Stimulated activated CD4-positive, alpha-beta T cell treated with anti-CD3 and anti-CD28 coated beads, Interleukin-1b, Interleukin-23, amount 100 ng/mL, for 24 hours (primary cell): Measurements from ENCODE around the gene CLIC4.
"Not testable (repeated sequence)": the region's sequence is repeated elsewhere in the genome, so short reads cannot be mapped to it uniquely, and the experiment has no call there.

Source experiments
- DNase-seq, 4 experiments: peaks; one replicate each; pipeline ENCODE4 v3.0.0-alpha.2; 2020; ENCODE audit warnings: low read depth in 4 of 4, low spot score in 1 of 4

Gene CLIC4

DNA sequence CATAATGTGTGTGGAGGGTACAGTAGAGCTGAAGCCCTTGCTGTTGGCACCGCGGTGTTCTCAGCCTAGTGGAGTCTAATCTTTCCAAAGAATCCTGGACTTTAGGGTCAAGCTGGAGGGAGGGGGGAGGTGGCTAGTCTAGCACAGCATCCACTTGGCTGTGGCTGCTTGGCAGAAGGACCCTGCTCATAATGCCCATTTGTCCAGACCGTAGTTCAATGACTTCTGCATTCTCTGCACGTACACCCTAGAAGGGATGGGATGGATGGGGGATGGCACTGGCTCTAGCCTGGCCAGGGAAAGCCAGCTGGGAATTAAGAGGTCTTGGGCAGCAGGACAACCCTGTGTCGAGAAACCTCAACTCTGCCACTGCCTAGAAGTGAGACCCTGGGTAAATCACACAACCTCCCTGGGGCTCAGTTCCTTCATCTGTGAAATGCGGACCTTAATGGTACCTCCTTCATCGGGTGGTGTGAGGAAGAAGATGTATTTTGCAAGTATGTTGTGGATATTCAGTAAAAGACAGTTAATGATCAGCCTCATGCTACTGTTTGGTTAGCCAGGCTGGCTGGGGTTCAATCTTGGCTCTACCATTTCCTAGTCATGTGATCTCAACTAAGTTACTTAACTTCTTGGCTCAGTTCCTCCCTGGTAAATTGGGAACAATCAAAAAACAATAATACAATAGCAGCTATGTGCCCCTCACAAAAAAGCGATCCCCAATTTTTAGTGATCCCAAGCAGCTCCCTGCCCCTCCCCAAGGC, 27.2 kb upstream of the CLIC4 start:
- DNase-seq, result no peak

DNA sequence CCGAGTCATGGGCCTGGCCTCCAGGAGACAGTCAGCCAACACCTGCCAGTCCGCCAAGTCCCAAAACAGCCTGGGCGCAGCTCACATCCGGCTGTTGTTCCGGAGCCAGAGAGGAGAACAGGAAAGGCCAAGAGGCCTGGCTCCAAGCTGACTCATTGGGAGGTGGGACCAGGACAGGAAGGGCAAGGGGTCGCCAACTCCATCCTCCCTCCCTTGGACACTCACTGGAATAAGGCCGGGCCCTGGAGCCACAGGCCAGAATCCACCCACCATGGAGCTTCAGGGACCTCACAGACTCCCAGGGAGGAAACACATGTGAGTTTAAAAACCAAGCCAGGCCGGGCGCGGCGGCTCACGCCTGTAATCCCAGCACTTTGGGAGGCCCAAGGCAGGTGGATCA, 25.1 kb upstream of the CLIC4 start:
- DNase-seq, result no peak

DNA sequence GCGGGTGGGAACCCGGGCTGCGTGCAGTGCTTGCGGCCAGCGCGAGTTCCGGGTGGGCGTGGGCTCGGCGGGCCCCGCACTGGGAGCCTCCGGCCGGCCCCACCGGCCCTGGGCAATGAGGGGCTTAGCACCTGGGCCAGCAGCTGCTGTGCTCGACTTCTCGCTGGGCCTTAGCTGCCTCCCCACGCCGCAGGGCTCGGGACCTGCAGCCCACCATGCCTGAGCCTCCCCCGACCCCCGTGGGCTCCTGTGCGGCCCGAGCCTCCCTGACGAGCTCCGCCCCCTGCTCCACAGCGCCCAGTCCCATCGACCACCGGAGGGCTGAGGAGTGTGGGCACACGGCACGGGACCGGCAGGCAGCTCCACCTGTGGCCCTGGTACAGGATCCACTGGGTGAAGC, 23.7 kb upstream of the CLIC4 start:
- no peak for DNase-seq

DNA sequence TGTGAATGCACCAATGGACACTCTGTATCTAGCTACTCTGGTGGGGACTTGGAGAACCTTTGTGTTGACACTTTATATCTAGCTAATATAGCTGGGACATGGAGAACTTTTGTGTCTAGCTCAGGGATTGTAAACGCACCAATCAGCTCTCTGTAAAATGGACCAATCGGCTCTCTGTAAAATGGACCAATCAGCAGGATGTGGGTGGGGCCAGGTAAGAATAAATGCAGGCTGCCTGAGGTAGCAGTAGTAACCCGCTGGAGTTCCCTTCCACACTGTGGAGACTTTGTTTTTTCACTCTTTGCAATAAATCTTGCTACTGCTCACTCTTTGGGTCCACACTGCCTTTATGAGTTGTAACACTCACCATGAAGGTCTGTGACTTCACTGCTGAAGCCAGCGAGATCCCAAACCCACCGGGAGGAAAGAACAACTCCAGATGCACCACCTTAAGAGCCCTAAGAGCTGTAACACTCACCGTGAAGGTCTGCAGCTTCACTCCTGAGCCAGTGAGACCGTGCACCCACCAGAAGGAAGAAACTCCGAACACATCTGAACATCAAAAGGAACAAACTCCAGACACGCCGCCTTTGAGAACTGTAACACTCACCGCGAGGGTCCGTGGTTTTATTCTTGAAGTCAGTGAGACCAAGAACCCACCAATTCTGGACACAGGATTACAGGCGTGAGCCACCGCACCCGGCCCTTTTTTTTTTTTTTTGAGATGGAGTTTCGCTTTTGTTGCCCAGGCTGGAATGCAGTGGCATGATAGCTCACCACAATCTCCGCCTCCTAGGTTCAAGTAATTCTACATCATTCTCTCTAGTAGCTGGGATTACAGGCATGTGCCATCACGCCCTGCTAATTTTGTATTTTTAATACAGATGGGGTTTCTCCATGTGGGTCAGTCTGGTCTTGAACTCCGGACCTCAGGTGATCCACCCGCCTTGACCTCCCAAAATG, 22.9 kb upstream of the CLIC4 start:
- not testable (repeated sequence) for DNase-seq

DNA sequence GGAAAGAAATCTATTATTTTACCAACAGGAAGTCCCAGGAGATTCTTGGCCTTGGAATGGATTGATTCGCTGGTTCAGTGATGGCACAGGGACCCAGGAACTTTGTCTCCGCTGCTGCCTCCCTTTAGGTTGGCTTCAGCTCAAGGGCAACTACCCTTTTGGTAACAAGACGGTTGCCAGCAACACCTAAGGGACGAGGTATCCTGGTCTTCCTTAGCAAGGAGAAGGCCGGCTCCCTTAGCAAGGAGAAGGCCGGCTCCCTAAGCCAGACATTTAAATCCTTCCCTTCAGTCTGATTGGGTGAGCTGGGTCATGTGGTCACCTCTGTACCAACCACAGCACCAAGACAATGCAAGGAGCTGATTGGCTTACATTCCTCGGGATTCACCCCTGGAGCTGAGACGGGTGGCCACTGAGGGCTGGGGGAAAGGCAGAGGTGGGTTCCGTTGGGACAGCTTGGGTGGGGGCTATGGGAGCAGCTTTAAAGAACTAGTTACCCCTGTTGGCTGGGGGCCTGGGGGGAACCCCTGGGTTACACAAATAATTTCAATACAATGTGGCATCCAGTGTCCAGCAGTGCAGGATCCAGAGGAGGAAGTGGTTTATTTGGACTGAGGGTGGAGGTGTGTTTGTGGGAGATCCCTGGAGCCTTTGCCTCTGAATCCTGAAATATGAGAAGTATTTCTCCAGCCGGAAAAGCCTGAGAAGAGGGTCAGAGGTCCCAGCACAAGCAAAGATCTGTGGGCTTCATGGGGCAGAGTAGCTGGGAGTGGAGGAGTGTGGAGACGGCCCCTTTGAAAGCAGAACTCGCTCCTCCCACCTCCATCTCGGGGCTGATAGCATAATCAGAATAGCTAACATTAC, 20.7 kb upstream of the CLIC4 start:
- no peak for DNase-seq

DNA sequence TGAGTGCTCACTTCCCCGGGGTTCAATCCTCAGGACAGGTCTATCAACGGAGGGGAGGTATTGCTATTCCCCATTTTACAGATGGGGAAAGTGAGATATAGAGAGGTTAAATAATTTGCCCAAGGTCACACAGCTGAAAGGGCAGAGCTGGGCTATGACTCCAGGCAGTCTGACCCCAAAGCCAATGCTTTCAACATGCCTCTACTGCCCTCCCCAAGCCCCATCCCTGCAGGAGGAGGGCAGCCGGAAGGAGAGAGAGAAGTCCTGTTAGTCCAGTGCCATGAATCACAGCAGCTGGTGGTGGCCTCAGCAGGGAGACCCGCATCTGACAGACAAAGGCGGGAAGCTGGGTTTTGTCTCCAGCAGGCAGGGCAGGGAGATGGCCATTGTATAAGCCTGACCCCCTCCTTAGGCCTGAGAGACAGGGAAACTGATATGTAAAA, 20.0 kb upstream of the CLIC4 start:
- DNase-seq, result no peak

DNA sequence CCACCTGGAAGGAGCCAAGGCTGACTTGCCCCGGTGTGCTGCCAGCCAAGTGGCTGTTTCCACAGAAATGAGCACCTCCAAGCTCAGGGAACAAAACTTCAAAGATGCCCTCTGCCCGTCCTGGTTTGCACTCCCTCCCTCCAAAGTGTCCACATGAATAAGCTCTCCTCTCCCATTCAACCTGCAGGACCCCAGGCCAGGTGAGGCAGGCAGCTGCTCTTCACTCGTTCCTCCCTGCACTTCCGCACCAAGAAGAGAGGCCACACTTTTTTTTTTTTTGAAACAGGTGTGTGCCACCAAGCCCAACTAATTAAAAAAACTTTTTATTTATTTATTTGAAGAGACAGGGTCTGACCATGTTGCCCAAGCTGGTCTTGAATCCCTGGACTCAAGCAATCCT, 18.5 kb upstream of the CLIC4 start:
- DNase-seq, result no peak

DNA sequence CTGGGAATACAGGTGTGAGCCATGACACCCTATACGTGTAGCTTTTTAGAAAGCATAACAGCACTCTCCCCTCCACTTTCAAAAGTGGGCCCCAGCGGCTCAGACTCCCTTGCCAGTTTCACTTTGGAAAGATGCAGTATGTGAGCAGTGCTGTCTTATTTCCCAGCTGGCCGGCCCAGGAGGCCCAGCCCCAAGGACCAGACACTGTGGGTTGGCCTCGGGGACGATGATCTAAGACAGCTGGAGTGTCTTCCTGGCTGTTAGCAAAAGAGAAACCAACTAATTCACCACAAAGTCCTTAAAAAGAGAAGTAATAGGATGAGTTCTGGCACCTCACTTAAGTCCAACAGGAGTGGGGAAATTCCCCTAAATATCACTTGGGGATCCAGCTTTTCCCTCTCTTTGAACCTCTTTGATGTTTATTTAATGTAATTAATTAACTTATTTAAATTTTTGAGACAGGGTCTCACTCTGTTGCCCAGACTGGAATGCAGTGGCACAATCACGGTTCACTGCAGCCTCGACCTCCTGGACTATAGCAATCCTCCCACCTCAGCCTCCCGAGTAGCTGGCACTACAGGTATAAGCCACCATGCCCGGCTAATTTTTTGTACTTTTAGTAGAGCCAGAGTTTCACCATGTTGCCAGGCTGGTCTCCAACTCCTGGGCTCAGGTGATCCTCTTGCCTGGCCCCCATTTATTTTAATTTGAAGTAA, 17.6 kb upstream of the CLIC4 start:
- DNase-seq, result no peak

DNA sequence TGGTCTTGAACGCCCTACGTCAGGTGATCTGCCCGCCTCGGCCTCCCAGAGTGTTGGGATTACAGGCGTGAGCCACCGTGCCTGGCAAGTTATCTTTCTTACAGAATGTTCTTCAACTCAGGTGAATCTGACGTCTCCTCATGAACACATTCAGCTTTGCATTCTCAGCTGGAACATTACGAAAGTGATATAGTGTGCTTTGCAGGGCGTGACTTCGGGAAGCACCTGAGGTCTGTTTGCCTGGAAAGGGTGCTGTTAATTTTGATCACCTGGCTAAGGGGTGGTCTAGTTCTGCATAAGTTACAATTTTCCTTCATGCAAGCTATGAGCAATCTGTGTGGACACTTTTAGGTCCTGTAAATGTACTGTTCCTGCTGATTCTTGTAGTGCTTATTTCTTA, 16.3 kb upstream of the CLIC4 start:
- DNase-seq, result no peak

DNA sequence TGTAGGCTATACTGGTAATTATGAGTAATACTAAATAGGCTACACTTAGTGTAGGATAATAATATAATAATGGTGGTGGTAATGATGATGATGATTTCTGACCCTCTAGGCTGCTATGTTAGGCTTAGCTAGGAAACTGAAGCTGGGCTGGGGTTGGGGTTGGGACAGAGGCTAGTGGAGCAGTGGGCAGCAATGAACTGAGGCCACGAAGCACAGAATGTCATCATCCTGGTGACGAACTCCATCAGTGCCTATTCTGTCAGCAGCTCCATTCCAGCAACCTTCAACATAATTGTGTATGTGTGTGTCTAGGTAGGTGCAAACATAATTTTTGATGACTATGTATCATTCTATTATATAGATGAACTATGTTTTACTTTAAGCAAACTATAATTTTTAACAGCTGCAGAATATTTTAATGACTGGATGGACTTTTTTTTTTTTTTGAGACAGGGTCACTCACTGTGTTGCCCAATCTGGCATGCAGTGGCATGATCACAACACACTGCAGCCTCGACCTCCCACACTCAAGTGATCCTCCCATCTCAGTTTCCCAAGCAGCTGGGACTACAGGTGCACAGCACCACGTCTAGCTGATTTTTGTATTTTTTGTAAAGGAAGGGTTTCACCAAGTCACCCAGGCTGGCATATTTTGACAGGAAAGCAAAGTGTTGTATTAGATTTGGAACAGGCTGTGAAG, 12.9 kb upstream of the CLIC4 start:
- DNase-seq, result no peak

DNA sequence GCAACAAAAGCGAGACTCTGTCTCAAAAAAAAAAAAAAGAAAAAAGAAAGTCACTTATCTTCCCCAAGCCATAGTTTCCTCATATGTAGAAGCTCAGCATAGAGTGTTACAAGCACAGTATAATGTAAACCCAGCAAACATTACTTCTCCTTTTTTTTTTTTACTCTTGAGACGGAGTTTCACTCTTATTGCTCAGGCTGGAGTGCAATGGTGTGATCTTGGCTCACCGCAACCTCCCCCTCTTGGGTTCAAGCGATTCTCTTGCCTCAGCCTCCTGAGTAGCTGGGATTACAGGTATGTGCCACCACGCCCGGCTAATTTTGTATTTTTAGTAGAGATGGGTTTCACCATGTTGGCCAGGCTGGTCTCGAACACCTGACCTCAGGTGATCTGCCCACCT, 11.9 kb upstream of the CLIC4 start:
- not testable (repeated sequence) for DNase-seq

DNA sequence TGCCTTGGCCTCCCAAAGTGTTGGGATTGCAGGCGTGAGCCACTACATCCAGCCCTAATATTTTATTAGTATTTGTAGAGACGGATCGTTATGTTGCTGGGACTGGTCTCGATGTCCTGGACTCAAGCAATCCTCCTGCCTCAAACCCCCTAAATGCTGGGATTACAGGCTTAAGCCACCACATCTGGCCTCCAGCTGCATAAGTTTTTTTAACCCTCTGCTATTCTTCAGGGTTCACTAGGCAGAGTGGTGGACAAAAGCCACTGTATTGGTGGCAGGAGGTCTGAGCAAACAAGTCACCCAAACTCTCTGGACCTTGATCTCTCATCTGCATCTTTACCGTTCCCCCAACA, 10.1 kb upstream of the CLIC4 start:
- DNase-seq, result no peak

DNA sequence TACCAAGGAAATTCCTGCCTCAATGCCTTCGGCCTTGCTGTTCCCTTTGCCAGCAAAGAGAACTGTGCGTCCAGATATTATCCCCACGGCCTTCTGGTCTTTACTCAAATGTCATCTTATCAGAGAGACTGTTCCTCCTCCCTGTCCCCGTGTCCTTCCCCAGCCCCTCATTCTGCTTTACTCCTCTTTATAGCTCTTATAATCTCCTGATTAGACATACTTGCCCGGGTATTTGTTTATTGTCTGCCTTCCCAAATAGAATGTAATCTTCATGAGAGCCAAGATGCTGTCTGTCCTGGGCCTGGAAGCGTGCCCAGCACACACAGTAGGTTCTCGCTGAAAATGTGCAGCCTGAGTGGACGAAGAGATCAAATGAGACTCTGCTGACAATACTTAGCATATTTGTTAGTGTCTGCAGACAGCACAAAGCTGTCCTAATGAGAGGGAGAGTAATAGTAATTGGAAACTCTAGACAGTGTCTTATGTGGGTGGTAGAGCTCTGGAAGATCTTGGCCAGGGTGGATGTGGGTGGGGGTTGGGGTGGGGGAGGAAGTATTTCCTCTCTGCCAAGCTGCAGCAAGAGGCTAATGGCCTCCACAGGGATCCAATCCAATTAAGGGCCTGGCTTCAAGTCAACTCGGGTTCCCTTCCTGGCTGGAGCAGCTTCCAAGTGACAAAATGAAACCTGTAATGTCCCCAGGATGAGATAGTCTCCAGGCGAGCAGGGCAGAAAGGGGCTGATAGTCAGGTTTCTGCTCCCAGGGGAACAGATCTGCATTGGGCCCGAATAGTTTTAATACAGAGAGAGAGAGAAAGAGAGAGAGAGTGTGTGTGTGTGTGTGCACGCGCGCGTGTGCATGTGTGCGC, 9.5 kb upstream of the CLIC4 start:
- DNase-seq, result no peak

DNA sequence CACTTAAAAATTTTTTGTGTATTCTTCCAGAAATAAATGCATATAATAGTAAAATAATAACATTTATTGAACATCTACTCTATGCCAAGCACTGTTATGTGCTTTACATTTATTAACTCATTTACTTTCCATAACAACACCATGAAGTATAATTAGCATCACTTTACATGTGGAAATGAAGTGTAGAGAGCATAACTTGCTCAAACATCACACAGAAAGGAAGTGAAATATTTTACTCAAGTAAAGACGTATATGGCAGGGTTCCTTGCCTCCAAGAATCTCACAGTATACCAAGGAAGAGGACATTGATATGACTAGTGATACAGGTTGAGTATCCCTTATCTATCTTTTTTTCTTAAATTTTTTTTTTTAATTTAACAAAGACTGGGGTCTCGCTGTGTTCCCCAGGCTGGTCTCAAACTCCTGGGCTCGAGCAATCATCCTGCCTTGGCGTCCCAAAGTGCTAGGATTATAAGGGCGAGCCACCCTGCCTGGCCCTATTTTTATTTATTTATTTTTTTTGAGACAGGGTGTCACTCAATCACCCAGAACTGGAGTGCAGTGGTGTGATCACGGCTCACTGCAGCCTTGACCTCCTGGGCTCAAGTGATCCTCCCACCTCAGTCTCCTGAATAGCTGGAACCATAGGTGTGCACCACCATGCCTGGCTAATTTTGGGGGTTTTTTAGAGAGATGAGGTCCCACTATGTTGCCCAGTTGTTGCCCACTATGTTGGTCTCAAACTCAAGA, 7.7 kb upstream of the CLIC4 start:
- DNase-seq, result no peak

DNA sequence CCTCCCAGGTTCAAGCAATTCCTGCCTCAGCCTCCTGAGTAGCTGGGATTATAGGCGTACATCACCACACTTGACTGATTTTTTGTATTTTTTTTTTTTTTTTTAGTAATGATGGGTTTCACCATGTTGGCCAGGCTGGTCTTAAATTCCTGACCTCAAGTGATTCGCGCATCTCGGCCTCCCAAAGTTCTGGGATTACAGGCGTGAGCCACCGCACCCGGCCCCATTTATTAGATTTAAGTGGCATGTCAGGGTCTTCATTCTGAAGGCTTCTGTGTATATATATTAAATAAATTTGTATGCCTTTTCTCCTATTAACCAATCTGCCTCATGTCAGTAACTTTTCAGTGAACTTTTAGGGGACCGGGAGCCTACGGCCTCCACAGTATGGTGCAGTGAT, 6.0 kb upstream of the CLIC4 start:
- no peak for DNase-seq

DNA sequence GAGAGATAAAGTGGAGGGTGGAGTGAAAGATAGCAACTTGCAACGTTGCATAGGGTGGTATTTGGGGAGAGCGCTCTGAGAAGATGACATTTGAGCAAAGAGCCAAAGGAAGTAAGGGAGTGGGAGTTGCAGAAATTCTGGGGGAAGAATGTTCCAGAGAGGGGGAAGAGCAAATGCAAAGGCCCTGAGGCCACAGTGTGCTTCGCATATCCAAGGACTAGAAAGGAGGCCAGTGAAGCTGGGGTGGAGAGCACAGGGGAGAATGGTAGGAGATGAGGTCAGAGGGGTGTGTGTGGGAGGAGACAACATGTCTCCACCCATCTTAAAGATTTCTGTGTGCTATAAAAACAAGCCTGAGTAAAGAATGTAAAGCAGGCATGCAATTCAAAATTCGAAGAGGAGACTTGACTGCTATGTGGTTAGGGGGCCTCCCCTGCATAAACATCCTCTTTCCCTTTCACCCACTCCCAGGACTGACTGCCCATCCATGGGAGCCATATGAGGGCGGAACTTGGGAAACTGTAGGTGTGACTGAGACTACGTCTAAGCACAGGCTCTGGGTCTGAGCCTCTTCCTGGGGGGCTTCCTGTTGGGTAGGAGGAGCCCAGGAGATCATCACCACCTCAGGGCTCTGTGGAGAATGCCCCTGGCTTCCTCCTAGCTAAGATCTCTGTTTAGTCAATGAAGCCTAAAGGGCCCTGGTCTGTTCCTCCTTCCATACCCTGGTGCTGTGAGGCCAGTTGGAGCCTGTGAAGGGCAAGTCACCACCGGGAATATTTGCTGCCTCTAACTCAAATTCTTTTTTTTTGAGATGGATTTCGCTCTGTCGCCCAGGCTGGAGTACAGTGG, 2.9 kb upstream of the CLIC4 start:
- DNase-seq, result no peak

DNA sequence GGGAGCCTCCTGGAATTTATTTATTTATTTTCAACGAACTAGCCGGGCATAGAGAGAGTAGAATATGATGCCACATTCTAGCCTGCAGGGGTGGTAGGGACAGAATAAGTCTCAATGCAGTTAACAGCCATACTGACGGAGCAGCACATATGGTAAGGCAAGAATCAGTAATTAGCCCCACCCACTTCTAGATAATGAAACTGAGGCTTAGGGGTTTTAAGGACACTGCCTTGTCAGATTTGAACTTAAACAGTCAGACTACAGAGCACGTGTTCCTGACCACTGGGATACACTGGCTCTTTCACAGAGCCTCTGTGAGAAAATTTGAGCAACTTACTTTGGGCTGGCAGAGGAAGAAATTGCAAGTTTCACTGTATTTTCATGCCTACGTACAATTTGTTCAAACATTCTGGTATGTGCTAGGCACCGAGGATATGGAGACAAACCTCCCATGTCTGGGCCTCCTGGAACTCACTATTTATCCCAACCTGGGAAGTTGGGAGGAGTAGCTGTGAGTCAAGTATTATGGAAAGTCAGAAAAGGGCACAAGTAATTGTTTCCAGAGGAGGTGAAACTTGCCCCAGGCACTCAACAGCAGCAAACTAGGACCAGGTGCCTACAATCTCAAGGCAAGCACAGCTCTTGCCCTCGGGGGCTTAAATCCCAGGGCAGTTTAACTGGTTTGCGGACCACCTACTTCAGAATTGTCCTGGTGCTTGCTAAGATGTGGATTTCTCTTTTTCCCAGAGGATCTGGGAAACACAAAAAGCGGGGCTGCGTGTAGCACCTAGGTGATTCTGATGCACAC, 1.6 kb upstream of the CLIC4 start:
- no peak for DNase-seq
